CD14-positive monocyte (primary cell): ENCODE measurements around the gene CLIC1. TPM values are rescaled to one million over a fixed set of nuclear protein-coding genes. Genes with fewer than 3 reads are reported as not detected.

Source experiments
- DNase-seq, 3 donors: peaks; one replicate each; pipeline ENCODE4 v3.0.0-alpha.2; 2011 to 2022
- H2AFZ ChIP-seq: 2 replicates; pipeline ENCODE4 v1.6.0; 2012; ENCODE audit warnings: mild to moderate bottlenecking, low read depth, low read length, inconsistent platforms; ENCODE audit not compliant: insufficient read depth, poor library complexity, severe bottlenecking
- H3K27ac ChIP-seq, 2 donors: 1 replicate in 1 of 2; 2 replicates in 1 of 2; pipeline ENCODE4 v1.5.1; 2012 to 2013; ENCODE audit warnings: low read length in 2 of 2, control low read depth in 1 of 2, inconsistent platforms in 1 of 2, low read depth in 1 of 2, mild to moderate bottlenecking in 1 of 2
- H3K27me3 ChIP-seq, 2 donors: one replicate each; pipeline versions ENCODE4 v1.6.0 to v1.6.1; 2011 to 2013; ENCODE audit warnings: low read length in 2 of 2; ENCODE audit not compliant: control insufficient read depth in 2 of 2, insufficient read depth in 2 of 2
- H3K36me3 ChIP-seq, 2 donors: replicated peaks in 1 of 2; 1 replicate in 1 of 2; 2 replicates in 1 of 2; pipeline versions ENCODE4 v1.5.1 to v1.6.1; 2012 to 2013; ENCODE audit warnings: low read length in 2 of 2, control low read depth in 1 of 2, inconsistent platforms in 1 of 2, mild to moderate bottlenecking in 1 of 2; ENCODE audit not compliant: insufficient read depth in 2 of 2, control insufficient read depth in 1 of 2
- H3K4me1 ChIP-seq, 2 donors: 1 replicate in 1 of 2; 2 replicates in 1 of 2; pipeline versions ENCODE4 v1.5.1 to v1.6.1; 2012 to 2013; ENCODE audit warnings: low read length in 2 of 2, control low read depth in 1 of 2, inconsistent platforms in 1 of 2, mild to moderate bottlenecking in 1 of 2, moderate library complexity in 1 of 2; ENCODE audit not compliant: insufficient read depth in 2 of 2, control insufficient read depth in 1 of 2
- H3K4me2 ChIP-seq: replicated peaks from 2 replicates; pipeline ENCODE3; 2012; ENCODE audit warnings: low read length, moderate library complexity, mild to moderate bottlenecking; ENCODE audit not compliant: poor library complexity, severe bottlenecking; ENCODE audit errors: extremely low read depth
- H3K4me3 ChIP-seq, 3 experiments: fragments of 200-600 bp in 1 of 3; sonication (generic) in 1 of 3; replicated peaks in 1 of 3; 1 replicate in 2 of 3; 2 replicates in 1 of 3; pipeline ENCODE4 v1.5.1; 2011 to 2013; ENCODE audit warnings: low read length in 3 of 3, mild to moderate bottlenecking in 3 of 3, control low read depth in 2 of 3, low read depth in 2 of 3, inconsistent platforms in 1 of 3, moderate library complexity in 1 of 3
- H3K79me2 ChIP-seq: 2 replicates; pipeline ENCODE4 v1.6.0; 2012; ENCODE audit warnings: mild to moderate bottlenecking, control low read depth, inconsistent platforms, low read length, moderate library complexity; ENCODE audit not compliant: insufficient read depth
- H3K9ac ChIP-seq: 2 replicates; pipeline ENCODE4 v1.6.0; 2017; ENCODE audit warnings: low read length, mild to moderate bottlenecking; ENCODE audit not compliant: insufficient read depth, poor library complexity, severe bottlenecking
- H3K9me3 ChIP-seq, 2 donors: replicated peaks in 1 of 2; 1 replicate in 1 of 2; 2 replicates in 1 of 2; pipeline versions ENCODE4 v1.5.1 to v1.6.1; 2012 to 2013; ENCODE audit warnings: low read length in 2 of 2, control low read depth in 1 of 2; ENCODE audit not compliant: control insufficient read depth in 1 of 2, insufficient read depth in 1 of 2
- H4K20me1 ChIP-seq: 2 replicates; pipeline ENCODE4 v1.6.0; 2012; ENCODE audit warnings: mild to moderate bottlenecking, low read length, control low read depth, moderate library complexity; ENCODE audit not compliant: insufficient read depth
- H3K27ac Mint-ChIP-seq, 7 donors: one replicate each; pipeline ENCODE4 v1.8.0; 2020; ENCODE audit warnings: mild to moderate bottlenecking in 7 of 7, mixed read lengths in 7 of 7, moderate library complexity in 6 of 7, inconsistent platforms in 2 of 7
- H3K27me3 Mint-ChIP-seq, 3 donors: one replicate each; pipeline ENCODE4 v1.8.0; 2021 to 2022; ENCODE audit warnings: low read depth in 3 of 3, mild to moderate bottlenecking in 3 of 3, mixed read lengths in 3 of 3, moderate library complexity in 3 of 3, inconsistent platforms in 1 of 3
- H3K36me3 Mint-ChIP-seq, 2 donors: one replicate each; pipeline ENCODE4 v1.8.0; 2020; ENCODE audit warnings: mixed read lengths in 2 of 2, inconsistent platforms in 1 of 2, mild to moderate bottlenecking in 1 of 2
- H3K4me1 Mint-ChIP-seq: one replicate; pipeline ENCODE4 v1.8.0; 2020; ENCODE audit warnings: mild to moderate bottlenecking, mixed read lengths
- H3K4me3 Mint-ChIP-seq, 2 donors: one replicate each; pipeline ENCODE4 v1.8.0; 2020; ENCODE audit warnings: mild to moderate bottlenecking in 2 of 2, mixed read lengths in 2 of 2, moderate library complexity in 1 of 2
- H3K9me3 Mint-ChIP-seq, 7 donors: one replicate each; pipeline ENCODE4 v1.8.0; 2020 to 2022; ENCODE audit warnings: mixed read lengths in 7 of 7, mild to moderate bottlenecking in 6 of 7, moderate library complexity in 6 of 7, inconsistent platforms in 2 of 7
- WGBS: methylation state at CpG from one replicate; pipeline ENCODE4 v1.1.5; 2013; ENCODE audit warnings: missing lambda C conversion rate; ENCODE audit not compliant: insufficient coverage; 5-methylcytosine and 5-hydroxymethylcytosine counted together
- intact Hi-C, 2 donors: fragments of 100-400 bp; cut with micrococcal nuclease; formaldehyde crosslinking; loops; one replicate each; pipeline versions ENCODE4 v1.15.0 to v1.15.1; 2023
- polyA plus RNA-seq, 3 donors: library from polyadenylated mRNA; depleted of rRNA in 1 of 3; unstranded in 2 of 3; stranded (reverse) in 1 of 3; fragments of 300-500 nt in 2 of 3; fragments of >200 nt in 1 of 3; fragmentation: Illumina TruSeq in 2 of 3; gene quantifications; 1 replicate in 2 of 3; 2 replicates in 1 of 3; pipeline ENCODE4 v1.2.3, GENCODE V29; 2012 to 2021
- TF ChIP-seq, protein P1 (sequence below): fragments of 200-600 bp; IDR thresholded peaks from one replicate; pipeline ENCODE4 v1.8.0; 2022; ENCODE audit warnings: antibody characterized with exemption, mild to moderate bottlenecking

The CLIC1 gene
- polyA plus RNA-seq, 3 donors: 676 to 1,304 (median 1,196) TPM

DNA sequence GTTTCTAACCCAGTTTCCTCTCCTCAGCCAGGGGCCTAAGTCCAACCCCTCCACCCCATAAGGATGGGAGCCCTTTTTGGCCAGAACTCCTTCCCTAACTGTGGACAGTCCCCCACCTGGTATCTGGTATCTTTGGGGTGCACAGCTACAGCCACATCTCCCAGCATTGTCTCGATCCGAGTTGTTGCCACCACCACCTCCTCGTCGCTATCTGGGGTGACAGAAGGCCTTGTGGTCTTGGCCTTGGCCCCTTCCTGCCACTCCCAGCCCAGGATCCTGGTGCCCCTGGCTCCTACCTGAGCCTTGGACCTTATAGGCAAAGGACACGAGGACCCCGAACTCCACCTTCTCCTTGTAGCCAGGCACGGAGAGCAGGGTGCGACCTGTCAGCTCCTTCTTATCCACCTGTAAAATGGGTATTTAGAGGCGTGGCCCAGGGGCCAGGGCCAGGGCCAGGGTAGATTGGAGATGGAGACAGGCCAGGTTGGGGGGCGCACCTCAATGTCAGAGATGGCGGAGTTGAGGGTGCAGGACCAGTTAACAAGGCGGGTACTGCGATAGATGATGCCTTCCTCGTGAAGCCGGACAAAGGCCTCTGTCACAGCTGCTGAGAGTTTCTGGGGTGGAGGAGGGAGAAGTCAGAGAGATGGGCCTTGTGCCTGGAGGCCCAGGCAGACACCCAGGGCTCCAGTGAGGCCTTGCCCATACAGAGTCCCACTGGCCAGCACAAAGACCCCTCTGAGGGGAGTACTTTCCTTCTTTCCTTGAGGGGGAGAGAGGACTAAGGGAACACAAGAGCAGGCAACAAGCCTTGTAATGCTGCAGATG is 48.0 kb upstream of the CLIC1 start:
- intact Hi-C loops: no loop called here
- Mint-ChIP-seq H3K4me3 (no peak overlapping the region), H3K36me3 (peaks cover 49 to 85% of the 10 kb centered on the region in 2 donors), H3K9me3 (no peaks in the 10 kb centered on the region), H3K4me1 (no peaks in the 10 kb centered on the region), H3K27ac (peak overlapping the region in 3 of 7 donors; percentile 48 to 74 (median 68)), H3K27me3 (peaks cover 0 to 3% (median 0%) of the 10 kb centered on the region in 3 donors)
- Histone ChIP-seq H3K4me2 (no peak overlapping the region), H3K9ac (no peak overlapping the region), H3K27ac (peak overlapping the region in 1 of 2 donors; percentile 26), H3K27me3 (no peaks in the 10 kb centered on the region), H3K36me3 (peaks cover 58 to 77% of the 10 kb centered on the region in 2 donors), H3K9me3 (no peaks in the 10 kb centered on the region), H2AFZ (no peak overlapping the region), H3K79me2 (no peaks in the 10 kb centered on the region), H4K20me1 (no peaks in the 10 kb centered on the region), H3K4me3 (no peak overlapping the region), H3K4me1 (no peaks in the 10 kb centered on the region)
- no peak for DNase-seq
- 97% methylated on average over 7 of the region's 15 CpGs for WGBS
- TF ChIP-seq, protein P1, sequence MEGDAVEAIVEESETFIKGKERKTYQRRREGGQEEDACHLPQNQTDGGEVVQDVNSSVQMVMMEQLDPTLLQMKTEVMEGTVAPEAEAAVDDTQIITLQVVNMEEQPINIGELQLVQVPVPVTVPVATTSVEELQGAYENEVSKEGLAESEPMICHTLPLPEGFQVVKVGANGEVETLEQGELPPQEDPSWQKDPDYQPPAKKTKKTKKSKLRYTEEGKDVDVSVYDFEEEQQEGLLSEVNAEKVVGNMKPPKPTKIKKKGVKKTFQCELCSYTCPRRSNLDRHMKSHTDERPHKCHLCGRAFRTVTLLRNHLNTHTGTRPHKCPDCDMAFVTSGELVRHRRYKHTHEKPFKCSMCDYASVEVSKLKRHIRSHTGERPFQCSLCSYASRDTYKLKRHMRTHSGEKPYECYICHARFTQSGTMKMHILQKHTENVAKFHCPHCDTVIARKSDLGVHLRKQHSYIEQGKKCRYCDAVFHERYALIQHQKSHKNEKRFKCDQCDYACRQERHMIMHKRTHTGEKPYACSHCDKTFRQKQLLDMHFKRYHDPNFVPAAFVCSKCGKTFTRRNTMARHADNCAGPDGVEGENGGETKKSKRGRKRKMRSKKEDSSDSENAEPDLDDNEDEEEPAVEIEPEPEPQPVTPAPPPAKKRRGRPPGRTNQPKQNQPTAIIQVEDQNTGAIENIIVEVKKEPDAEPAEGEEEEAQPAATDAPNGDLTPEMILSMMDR: no peak

DNA sequence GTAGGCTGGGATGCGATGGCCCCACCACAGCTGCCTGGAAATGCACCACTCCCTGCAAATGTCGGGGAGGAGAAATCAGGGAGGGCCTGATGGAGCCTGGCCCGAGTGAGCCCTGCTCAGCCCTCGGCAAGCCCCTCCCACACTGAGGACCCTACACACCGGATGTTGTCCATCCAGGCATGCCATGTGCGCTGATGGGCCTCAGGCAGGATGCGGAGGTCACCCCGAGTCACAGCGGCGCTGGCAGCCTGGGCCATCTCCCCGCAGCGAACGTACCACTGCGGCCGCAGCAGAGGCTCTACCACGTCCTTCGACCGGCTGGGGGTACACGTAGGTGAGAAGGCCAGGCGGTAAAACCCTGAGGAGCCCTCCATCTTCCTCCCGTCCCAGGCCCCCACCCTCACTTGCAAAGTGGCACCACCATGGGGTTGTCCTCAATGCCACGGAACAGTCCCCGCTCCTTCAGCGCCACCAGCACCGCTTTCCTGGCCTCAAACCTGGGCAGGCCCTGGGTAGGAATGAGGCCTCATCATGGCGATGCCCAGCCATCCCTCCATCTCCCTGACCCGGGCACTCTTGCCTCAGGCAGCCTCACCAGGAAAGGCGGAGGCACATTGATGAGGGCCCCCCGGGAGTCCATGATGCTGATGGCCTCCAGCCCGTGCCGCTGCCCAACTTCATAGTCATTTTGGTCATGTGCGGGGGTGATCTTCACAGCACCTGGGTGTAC is 46.0 kb upstream of the CLIC1 start:
- H3K27ac ChIP-seq: no peak overlapping the region
- H3K36me3 ChIP-seq: peaks cover 70 to 88% of the 10 kb centered on the region in 2 donors
- no peak overlapping the region for H2AFZ ChIP-seq
- Mint-ChIP-seq H3K9me3 (no peaks in the 10 kb centered on the region), H3K4me1 (peaks cover 5% of the 10 kb centered on the region), H3K36me3 (peaks cover 60 to 92% of the 10 kb centered on the region in 2 donors), H3K27ac (peak overlapping the region in 2 of 7 donors; percentile 22 to 38), H3K27me3 (peaks cover 0 to 3% (median 2%) of the 10 kb centered on the region in 3 donors), H3K4me3 (no peak overlapping the region)
- TF ChIP-seq, protein P1: no peak
- no peak overlapping the region for H3K4me2 ChIP-seq
- H3K27me3 ChIP-seq: no peaks in the 10 kb centered on the region
- H3K9ac ChIP-seq: no peak overlapping the region
- no peaks in the 10 kb centered on the region for H3K79me2 ChIP-seq
- H3K9me3 ChIP-seq: no peaks in the 10 kb centered on the region
- H3K4me3 ChIP-seq: no peak overlapping the region
- DNase-seq: no peak
- peaks cover 4 to 5% of the 10 kb centered on the region in 2 donors for H3K4me1 ChIP-seq
- no peaks in the 10 kb centered on the region for H4K20me1 ChIP-seq
- 98% methylated on average over 32 of the region's 32 CpGs for WGBS
- intact Hi-C loops: no loop called here
